ENCODE results near the gene WDR33.
"Not testable (repeated sequence)": the region's sequence is repeated elsewhere in the genome, so short reads cannot be mapped to it uniquely, and the experiment has no call there.

WDR33 gene

GRCh38 chr2:127807678-127808353, 3.2 kb downstream of the WDR33 start:
- no peak for DNase-seq

GRCh38 chr2:127806860-127807259, 4.1 kb downstream of the WDR33 start:
- not testable (repeated sequence) for DNase-seq

GRCh38 chr2:127805491-127805890, 5.5 kb downstream of the WDR33 start:
- no peak for DNase-seq

- DNase-seq = no peak
Observed at GRCh38 chr2:127799926-127800325, 11.0 kb downstream of the WDR33 start.

GRCh38 chr2:127796389-127796788, 14.6 kb downstream of the WDR33 start:
- DNase-seq = no peak

- not testable (repeated sequence) for DNase-seq
Observed at GRCh38 chr2:127794901-127795300, 16.1 kb downstream of the WDR33 start.

- no peak for DNase-seq
Observed at GRCh38 chr2:127792805-127793204, 18.2 kb downstream of the WDR33 start.

GRCh38 chr2:127790694-127791529, 20.1 kb downstream of the WDR33 start:
- DNase-seq = no peak

- no peak for DNase-seq
Observed at GRCh38 chr2:127786048-127786809, 24.7 kb downstream of the WDR33 start.

GRCh38 chr2:127784965-127785518, 25.9 kb downstream of the WDR33 start:
- no peak for DNase-seq

GRCh38 chr2:127783101-127783500, 27.9 kb downstream of the WDR33 start:
- DNase-seq = no peak

- no peak for DNase-seq
Observed at GRCh38 chr2:127778850-127779249, 32.1 kb downstream of the WDR33 start.

GRCh38 chr2:127778447-127778846, 32.5 kb downstream of the WDR33 start:
- DNase-seq = no peak

- no peak for DNase-seq
Observed at GRCh38 chr2:127776122-127776780, 34.7 kb downstream of the WDR33 start.

- DNase-seq = no peak
Observed at GRCh38 chr2:127771756-127772155, 39.2 kb downstream of the WDR33 start.

GRCh38 chr2:127770973-127771735, 39.8 kb downstream of the WDR33 start:
- no peak for DNase-seq

- not testable (repeated sequence) for DNase-seq
Observed at GRCh38 chr2:127770534-127770933, 40.4 kb downstream of the WDR33 start.

- DNase-seq = no peak
Observed at GRCh38 chr2:127769587-127769986, 41.4 kb downstream of the WDR33 start.

- no peak for DNase-seq
Observed at GRCh38 chr2:127768775-127769479, 42.0 kb downstream of the WDR33 start.

GRCh38 chr2:127763776-127764175, 47.2 kb downstream of the WDR33 start:
- no peak for DNase-seq

GRCh38 chr2:127762846-127763245, 48.1 kb downstream of the WDR33 start:
- DNase-seq = no peak
